ENCODE data around the gene QKI.

QKI gene

DNA sequence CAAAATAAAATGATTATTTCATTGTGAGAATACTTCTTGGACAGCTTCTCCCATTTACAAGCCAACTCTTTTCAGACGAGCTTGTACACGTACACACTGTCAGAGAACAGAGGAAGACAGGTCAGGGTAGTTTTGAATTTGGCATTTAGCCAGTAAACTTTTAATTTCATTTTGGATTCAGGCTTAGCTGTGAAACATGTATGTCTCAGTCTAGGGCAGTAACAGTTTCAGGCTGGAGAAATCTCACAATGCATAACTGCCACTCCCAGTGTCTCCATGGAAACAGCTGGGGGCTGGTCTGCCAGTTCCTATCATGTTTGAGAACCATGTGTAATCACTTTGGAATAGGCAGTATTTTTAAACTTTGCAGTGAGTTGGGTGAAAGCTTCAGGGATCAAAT is 22.0 kb upstream of the QKI start:
- DNase-seq = no peak

DNA sequence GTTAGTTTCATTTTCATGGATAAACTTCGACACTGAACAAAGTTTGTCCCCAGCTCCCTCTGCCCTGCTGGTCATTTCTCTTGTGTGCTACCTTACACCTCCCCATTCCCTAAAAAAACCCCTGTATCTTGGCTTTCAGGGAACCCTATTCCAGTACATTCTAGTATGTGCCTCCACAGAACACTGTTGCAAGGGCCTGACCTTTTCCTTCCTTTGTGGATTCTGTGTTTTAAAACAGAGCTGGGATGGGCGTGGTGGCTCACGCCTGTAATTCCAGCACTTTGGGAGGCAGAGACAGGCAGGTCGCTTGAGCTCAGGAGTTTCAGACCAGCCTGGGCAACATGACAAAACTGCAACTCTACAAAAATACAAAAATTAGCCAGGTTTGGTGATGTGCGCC is 20.6 kb upstream of the QKI start:
- no peak for DNase-seq

DNA sequence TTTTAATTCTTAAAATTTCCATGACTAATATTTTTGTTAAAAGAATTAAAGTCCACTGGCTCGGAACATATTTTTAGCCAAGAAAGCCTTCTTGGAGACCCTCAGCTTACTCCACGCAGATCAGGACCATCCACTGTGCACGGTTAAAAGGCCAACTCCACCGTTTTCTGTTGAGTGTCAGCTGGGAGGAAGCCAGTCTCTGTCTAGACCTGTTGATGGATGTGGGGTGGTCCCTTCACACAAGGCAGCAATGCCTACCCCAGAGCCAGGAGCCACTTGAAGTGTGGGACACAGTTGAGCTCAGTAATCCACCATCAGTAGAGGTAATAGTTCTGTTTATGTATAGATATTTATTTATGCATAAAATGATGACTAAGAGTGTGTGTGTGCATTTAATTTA is 19.9 kb upstream of the QKI start:
- DNase-seq = no peak

GRCh38 chr6:163395122-163395830 is 19.2 kb upstream of the QKI start:
- no peak for DNase-seq

GRCh38 chr6:163395831-163396185 is 18.7 kb upstream of the QKI start:
- DNase-seq = no peak

- DNase-seq = no peak
Measured at GRCh38 chr6:163397326-163397725, 17.2 kb upstream of the QKI start.

- no peak for DNase-seq
Measured at GRCh38 chr6:163398115-163398514, 16.4 kb upstream of the QKI start.

DNA sequence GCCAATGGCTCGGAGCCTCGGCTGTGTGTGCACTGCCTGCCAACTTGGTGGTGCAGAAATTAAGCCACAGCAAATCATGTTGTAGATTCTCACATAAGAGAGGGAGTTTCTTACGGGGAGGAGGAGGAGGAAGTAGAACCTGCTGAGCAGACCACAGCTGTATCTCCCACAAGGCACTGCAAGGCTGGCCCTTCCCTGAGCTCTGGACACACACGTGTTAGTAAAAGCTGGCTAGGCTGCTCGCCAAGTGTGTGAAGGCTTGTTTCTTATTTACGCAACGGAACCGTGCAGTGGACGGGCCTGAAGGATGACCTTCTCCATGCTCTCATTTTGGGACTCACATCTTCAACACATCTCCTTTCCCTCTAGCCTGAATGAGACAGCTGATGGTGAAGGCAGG is 15.7 kb upstream of the QKI start:
- DNase-seq = no peak

GRCh38 chr6:163400509-163400908 is 14.0 kb upstream of the QKI start:
- DNase-seq = no peak

DNA sequence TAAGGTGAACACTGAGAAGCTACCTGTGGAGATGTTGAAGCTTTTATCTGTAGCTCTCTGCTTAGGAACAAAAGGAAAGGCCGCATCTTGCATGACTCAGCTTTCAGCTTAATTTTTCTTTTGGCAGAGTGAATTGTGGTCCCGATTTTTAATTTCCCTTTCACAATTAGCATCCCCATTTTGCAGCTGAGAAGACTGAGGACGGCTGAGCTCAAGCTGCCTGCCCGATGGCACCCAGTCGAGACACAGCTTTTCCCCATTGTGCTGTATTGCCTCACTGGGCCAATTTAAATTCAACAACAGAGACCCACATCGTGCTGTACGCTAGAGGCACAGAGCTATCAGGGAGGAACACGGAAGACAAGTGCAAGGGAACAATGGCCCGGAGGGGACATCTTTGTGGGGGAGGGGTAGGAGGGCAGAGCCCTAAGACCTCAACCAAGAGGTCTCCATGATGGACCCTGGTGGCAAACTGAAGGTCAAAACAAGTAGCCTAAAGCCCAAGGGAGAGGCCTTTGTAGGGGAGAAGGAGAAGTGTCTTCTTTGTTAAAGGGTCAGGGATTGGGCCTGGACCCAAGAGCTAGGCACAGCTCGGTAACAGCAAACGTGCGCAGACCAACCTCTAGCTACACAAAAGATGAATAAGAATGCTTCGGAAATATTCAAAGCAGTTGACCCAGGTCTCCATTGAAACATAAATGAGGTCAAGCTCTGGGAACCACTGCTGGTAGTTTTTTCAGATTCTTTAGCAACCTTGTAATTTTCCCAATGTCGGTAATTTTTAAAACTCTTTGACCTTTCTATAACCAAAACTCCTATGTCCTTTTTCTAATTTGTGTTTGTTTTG is 13.3 kb upstream of the QKI start:
- DNase-seq = no peak

DNA sequence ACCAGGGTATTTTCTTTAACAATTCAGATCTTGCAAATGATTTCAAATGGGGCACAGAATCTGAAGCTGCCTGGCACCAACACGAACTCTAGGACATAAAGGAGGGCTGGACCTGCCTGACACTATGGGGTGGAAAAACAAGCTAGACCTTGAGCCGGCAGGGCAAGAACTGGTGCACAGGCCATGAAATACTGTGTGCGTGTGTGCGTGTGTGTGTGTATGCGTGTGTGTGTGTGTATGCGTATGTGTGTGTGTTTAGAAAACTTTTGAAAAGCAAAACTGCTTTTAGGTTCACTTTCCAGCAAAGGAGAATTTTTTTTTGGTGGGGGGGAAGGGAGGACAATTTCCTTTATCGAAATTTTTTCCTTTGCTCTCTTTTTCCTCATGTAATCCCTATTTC is 11.9 kb upstream of the QKI start:
- no peak for DNase-seq

GRCh38 chr6:163404825-163405265 is 9.7 kb upstream of the QKI start:
- DNase-seq = no peak

DNA sequence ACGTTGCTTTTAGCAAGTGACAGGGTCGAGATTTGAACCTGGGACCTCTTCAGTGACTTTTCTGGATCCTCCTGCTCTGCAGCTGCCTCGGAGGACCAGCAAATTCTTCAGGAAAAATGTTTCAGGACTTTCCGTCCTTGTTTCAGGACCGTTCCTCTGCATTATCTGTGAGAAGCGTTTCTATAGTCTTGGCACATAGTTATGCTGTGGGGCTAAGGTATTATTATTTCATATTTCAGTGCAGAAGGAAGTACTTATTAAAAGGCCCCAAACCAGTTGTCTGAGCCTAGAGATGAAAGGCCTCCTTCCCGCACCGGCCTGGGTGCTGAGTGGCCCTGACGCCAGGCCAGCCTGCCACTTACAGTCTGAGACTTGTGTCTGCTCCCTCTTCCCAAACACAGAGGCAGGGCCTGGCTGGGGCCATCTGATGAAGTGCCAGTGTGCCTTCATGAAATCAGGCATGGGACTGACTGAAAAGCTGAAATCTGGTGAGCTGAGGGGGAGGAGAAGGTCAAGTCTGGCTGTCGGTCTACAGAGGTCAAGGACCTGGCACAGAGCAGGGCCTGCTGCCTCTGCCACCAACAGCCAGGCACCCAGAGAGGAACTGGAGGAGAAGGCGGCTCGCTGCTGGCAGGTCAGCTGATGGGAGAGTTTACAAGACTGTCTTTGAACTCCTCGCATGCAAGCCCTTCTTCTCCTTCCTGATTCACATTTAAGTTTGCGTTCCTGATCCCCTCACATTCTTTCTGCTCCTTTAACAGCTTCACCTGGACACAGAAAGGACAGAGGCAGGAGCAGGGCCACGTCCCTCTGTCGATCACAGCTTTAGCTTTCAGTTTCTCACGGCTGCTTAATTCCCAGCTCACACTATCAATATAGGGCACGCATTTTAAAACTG is 8.9 kb upstream of the QKI start:
- DNase-seq = peak in 2 of 6 experiments; percentile 24 to 59

DNA sequence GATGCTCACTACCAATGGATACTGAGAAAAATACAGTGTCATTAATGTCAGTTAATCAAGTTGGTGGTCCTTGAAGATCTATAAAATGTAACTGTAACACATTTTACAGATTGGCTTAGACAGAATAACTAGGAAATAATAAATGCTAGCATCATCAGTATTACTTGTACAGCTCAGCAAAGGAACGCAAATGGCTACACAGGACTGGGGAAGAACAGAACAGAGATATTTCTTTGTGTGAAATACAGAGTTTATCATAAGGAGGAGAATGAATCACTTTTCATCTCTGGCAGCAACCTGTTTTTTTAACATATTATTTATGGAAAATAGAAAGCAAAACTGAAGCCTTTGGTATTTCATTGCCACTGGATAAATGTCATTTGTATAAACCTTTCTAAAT is 8.2 kb upstream of the QKI start:
- DNase-seq = no peak

DNA sequence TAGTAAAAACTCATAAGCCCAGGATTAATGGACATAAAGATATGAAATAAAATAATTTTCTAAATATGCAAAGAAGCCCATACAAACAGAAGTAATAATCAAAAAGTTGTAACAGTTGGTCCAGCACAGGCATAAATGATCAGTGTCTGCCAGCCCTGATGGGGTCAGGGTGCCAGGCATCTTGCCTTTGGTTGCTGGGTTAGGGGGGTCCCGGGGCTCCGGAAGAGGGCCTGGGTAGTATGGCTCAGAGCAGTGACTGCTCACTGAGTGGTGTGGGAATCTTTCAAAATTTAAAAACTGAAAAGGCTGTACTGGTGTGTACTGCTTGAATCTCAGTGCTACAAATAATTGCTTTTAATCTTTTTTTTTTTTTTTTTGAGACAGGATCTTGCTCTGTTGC is 7.7 kb upstream of the QKI start:
- no peak for DNase-seq

GRCh38 chr6:163408352-163408991 is 6.0 kb upstream of the QKI start:
- no peak for DNase-seq

DNA sequence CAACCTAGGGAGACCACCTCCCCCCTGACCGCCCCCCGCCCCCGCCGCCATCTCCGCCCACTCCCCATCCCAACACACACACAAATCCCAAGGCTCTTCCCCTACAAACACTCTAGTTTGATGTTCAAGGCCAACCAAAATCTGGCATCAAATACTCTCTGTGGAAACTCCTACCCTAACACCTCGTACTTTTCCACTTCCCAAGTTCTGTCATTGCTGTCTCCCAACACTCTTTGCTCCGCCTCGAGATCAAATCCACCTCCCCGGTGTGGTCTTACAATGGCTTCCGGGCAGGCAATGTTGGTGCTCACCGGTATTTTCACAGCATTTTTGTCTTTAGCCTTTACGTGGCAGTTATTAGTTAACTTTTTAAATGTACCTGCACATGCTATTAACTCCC is 4.8 kb upstream of the QKI start:
- DNase-seq = no peak

- no peak for DNase-seq
Measured at GRCh38 chr6:163412341-163412740, 2.2 kb upstream of the QKI start.

GRCh38 chr6:163412801-163413344 is 1.6 kb upstream of the QKI start:
- DNase-seq = peak in 1 of 6 experiments; percentile 38

GRCh38 chr6:163413345-163414116 is 987 bp upstream of the QKI start:
- DNase-seq = peak; percentile 86 to 97 (median 90)

DNA sequence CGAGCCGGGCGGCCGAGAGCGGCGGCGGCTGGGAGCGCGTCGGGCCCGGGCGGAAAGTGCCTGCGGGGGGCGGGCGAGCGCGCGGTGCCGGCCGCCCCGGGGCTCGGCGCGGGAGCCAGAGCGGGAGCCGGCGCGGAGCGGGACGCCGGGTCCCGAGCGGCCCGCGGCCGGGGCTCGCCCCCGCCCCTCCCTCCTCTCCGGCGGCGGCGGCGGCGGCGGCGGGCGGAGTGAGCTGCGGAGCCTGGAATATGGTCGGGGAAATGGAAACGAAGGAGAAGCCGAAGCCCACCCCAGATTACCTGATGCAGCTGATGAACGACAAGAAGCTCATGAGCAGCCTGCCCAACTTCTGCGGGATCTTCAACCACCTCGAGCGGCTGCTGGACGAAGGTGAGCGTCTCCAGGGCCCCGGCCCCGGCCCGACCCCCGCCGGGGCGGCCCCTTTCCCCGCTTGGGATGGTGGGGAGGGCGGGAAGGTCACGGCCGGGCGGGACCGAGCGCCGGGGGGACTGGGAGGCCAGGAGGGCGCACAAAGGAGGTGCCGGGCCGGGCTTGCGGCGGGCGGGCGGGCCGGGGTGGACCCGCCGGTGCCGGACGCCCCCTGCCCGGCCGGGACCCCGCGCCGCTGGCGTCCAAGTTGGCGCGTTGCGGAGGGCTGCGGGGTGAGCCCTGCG is 565 bp downstream of the QKI start:
- peak in 4 of 6 experiments; percentile 30 to 51 (median 48) for DNase-seq
